Right ventricle myocardium inferior (tissue), 1 donor: ENCODE data around the gene CYB5RL. TPM values are rescaled to one million over a fixed set of nuclear protein-coding genes. Genes with fewer than 3 reads are reported as not detected.

ENCODE experiments used
- total RNA-seq: library from RNA; stranded (reverse); fragmentation: NEBNext Ultra II Directional; extraction: Animal tissue kit (Norgen Biotek cat#: 25700); gene quantifications from one replicate; pipeline ENCODE4 v1.2.1, GENCODE V29; 2021
- donor health status: DM: no; HTN: yes; CAD: no; lungs with severe emphysema.

CYB5RL gene
- total RNA-seq, 1 donor from 2014 or later: 3.9 TPM

Other genes starting within 250 kb of the CYB5RL start
- gene LDLRAD1, start 181.8 kb downstream of the CYB5RL start, total RNA-seq: not detected
- 341 TPM for gene TMEM59, start 146.8 kb downstream of the CYB5RL start, total RNA-seq
- gene TCEANC2, start 146.4 kb downstream of the CYB5RL start, total RNA-seq: 4.7 TPM
- gene CDCP2, start 47.0 kb downstream of the CYB5RL start, total RNA-seq: not detected
- 85.2 TPM for gene MRPL37, start 137 bp upstream of the CYB5RL start, total RNA-seq
- 53.6 TPM for gene SSBP3, start 206.4 kb upstream of the CYB5RL start, total RNA-seq